ENCODE results near the gene TBC1D22A.

Gene TBC1D22A

DNA sequence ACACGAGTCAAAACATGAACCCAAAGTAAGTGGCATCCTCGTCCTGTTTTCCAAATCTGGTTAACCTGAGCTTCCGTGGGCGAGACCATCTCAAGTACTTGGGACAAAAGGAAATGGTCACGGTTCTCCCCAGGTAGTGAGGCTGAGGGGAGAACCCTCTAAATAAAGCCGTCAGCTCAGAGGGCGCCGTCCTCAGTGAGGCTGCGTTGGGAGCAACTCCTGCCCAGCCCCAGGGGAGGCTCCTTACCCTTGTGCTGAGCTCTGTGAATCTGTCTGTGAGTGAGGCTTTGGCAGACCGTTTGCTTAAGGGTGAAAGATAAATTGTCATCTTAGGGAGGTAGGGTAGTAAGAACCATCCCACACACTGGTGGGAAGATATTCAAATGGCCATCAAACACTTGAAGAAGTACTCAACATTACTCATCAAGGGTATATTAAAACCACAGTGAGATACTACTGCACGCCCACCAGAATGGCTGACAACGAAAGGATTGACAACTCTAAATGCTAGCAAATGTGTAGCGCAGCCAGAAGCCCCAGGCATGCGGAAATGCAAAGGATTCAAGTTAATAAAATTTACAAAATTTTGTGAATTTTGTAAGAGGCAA, 321.0 kb downstream of the TBC1D22A start:
- DNase-seq (ENCODE audit: insufficient read length, low spot score) (no peak), FAIRE-seq (no peak)

DNA sequence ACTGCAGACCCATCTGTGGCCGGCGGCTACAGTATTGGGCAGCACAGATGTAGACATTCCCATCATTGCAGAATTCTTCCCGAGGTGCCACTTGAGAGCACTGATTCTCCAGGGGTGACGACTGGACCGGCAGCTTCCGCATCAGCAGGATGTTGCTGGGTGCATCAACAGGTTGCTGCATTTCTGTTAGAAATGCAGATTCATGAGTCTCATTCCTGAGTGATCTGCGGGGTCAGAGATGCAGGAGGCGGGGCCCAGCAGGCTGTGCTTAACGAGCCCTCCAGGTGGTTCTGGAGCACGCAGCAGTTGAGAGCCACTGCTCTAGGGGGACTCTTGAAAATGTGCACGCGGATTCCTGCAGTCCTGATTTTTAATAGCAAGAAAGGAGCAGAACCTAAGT, 321.8 kb downstream of the TBC1D22A start:
- FAIRE-seq (no peak), DNase-seq (ENCODE audit: insufficient read length, low spot score) (no peak)

DNA sequence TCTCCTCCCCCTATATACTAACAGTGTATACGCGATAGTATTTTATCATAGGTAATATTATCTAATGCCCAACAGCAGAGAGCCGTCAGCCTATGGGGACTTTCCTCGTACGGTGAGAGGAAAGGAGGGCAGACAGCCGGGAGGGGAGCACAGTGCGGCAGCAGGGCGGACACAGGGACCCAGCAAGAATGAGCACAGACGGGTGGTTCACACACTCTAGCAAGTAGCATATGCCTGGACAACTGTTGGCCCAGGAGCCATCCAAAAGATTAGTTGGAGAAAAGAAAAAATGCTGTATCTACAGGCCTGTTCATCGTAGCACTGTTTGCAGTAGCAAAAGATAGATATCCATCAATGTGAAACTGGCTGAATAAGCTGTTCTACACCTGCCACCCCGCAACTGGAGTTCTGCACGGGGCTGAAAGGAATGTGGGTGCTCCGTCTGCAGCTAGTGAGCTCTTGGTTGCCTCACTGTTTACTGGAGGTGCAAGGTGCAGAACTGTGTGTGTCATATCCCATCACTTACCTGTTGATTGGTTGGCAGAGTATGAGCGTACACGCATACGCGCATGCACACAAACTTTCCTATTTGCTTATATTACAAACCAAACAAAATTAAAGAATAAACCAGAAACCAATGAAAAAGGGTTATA, 324.3 kb downstream of the TBC1D22A start:
- no peak for FAIRE-seq
- DNase-seq (ENCODE audit: insufficient read length, low spot score) = no peak

DNA sequence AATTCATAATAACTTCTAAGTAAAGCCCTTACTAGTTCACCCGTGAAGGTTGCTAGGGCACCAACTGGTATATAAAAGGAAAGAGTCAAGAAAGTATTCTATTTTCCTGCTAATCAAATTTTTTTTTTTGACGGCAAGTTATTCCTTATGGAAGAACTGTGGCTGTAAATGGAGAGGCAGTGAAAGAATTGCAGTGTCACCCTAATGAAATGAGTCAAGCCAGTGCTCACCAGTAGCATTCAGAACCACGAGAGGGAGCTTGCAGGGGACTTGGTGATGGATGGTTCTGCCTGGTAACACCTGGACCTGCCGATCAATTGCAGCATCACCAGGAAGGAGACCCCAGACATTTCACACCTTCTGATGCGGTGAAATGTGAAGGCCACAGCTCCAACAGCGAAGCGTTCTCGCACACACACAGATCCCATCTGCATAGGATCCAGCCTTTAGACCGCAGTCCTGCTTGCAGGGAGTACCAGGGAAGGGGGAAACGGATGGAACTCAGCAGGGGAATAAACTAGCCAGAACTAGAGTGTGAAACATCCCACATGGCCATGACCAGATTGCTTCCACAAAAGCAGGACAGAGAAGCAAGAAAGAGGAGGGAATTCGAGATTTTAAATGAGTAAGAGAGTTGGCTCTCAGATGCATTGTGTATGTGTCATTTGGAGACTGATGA, 326.2 kb downstream of the TBC1D22A start:
- no peak for FAIRE-seq
- no peak for DNase-seq (ENCODE audit: insufficient read length, low spot score)

DNA sequence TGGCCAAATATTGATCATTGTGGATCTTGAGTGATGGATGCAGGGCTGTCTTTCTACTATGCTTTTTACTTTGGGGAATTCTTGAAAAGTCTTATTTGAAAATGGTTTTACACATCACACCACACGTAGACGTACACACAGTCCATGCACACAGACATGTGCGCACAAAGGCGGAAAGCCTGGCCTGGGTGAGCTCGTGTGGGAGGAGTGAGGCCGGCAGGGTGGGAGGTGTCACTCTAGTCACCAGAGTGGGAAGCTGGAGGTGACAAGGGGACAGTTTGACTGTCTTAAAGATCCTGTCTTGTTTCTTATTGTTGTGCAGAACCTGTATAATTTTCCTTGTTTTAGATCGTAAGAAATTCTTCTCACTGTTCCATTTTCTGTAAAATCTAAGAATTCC, 326.9 kb downstream of the TBC1D22A start:
- DNase-seq (ENCODE audit: insufficient read length, low spot score) = no peak
- FAIRE-seq = no peak

DNA sequence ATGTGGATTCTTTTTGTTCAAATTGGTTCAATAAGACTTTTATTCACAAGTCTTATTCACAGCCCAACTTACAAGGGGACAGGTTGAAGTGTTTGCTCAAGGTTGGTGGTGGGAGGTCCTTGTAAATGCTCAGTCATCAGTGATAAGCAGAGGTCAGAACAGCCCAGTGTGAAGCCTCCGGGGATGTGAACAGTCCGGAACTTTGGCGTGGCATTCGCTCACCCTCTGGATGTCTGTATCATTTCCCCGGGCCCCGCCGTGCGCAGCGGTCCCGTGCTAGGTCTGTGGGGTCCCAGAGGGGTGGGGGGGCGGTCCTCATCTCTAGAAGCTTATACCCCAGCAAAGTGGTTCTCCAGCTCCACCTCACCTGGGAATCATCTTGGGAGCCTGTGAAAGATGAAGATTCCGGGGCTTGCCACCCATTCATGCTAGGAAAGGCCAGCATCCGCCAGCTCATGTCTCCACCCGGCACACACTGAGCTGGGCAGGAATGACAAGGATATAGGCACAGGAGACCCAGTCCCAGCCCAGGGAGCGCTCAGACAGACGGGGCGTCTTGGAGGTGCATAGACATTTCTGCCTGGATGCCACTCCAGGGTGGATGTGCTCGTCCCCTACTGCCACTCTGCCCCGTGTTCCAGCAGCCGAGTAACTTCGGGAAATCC, 327.5 kb downstream of the TBC1D22A start:
- DNase-seq (ENCODE audit: insufficient read length, low spot score) (no peak), FAIRE-seq (no peak)

DNA sequence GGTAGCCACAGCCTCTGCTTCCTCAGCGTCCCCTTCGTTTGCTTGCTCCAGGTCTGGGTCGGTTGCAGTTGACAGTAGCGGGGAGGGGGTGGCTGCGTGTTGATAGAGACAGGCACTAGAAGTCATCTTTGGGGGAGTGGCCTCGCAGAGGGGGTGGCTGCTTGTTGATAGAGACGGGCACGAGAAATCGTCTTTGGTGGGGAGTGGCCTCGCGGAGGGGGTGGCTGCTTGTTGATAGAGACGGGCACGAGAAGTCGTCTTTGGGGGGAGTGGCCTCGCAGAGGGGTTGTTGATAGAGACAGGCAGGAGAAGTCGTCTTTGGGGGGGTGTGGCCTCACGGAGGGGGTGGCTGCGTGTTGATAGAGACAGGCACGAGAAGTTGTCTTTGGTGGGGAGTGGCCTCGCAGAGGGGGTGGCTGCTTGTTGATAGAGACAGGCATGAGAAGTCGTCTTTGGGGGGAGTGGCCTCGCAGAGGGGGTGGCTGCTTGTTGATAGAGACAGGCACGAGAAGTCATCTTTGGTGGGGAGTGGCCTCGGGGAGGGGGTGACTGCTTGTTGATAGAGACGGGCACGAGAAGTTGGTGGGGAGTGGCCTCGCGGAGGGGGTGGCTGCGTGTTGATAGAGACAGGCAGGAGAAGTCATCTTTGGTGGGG, 328.3 kb downstream of the TBC1D22A start:
- FAIRE-seq (no peak), DNase-seq (ENCODE audit: insufficient read length, low spot score) (no peak)

DNA sequence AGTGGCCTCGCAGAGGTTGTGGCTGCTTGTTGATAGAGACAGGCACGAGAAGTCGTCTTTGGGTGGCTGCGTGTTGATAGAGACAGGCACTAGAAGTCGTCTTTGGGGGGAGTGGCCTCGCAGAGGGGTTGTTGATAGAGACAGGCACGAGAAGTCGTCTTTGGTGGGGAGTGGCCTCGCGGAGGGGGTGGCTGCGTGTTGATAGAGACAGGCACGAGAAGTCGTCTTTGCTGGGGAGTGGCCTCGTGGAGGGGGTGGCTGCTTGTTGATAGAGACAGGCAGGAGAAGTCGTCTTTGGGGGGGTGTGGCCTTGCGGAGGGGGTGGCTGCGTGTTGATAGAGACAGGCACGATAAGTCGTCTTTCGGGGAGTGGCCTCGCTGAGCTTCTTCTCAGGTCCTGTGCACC, 328.8 kb downstream of the TBC1D22A start:
- DNase-seq (ENCODE audit: insufficient read length, low spot score) = no peak
- FAIRE-seq = no peak

DNA sequence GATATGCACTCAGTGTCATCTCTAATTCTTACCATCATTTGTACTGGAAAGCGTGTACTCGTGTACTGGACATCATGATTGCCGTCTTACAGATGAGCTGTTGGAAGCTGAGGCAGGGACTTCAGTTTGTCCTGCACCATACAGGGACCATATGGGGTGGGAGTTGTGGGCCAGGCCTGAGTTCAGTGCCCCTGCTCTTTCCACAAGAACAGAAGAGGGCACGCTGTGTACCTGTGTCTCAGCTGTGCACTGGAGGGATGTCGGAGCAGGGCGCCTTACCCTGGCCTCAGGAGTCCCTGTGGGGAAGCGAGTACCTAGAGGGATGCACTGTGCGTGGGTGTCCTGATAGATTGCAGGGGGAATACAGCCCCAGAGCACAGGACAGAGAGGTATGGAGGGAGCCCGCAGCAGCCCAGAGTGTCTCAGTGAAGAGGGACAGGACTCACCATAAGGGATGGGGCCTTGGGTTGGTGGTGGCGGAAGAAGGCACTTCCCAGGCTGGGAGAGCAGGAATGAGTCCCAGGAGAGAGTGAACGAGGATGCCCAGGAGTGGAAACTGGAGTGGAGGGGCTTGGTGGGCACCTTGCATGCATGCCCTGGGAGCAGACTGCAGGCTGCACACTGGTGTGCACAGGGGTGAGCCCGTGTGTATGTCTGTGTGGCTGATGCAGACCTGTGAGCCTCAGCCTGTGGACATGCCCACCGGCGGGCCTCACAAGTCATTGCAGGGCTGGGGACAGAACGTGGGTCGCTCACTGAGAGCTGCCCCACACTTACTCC, 329.7 kb downstream of the TBC1D22A start:
- FAIRE-seq = no peak
- DNase-seq (ENCODE audit: insufficient read length, low spot score) = no peak

DNA sequence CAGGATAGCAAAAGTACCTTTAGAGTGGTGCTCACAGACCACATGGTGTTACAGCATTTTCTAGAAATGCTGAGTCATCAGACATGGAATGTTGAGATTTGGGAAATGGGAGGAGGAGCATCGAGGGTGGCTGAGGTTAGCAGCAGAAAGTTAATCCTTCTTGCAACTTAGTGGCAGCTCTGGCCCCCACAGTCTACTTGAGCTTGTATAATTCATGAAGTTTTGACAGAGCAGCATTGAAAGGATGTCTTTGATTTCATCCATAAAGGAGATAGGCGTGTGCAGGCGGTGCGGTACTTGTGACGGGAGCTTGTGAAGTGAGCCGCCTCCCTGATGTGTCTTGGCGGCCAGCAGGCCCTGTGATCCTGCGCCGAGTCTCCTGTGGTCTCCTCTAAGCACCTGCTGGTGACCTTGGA, 330.5 kb downstream of the TBC1D22A start:
- DNase-seq (ENCODE audit: insufficient read length, low spot score) (no peak), FAIRE-seq (no peak)

DNA sequence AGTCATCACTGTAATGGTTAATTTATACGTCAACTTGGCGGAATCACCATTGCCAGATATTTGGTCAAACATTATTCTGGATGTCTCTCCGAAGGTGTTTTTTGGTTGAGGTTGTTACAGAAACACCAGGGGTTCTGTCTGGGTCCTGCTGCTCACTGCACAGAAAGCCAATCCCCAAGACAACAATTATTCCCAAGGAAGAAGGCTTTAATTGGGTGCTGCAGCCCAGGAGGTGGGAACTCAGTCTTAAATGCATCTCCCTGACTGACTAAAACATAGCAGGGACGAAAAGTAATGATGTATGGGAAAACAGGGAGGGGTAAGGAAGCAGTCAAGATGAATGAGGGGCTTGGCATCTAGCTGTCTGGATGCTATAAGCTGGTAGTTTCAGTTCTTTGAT, 331.3 kb downstream of the TBC1D22A start:
- DNase-seq (ENCODE audit: insufficient read length, low spot score) (no peak), FAIRE-seq (no peak)

DNA sequence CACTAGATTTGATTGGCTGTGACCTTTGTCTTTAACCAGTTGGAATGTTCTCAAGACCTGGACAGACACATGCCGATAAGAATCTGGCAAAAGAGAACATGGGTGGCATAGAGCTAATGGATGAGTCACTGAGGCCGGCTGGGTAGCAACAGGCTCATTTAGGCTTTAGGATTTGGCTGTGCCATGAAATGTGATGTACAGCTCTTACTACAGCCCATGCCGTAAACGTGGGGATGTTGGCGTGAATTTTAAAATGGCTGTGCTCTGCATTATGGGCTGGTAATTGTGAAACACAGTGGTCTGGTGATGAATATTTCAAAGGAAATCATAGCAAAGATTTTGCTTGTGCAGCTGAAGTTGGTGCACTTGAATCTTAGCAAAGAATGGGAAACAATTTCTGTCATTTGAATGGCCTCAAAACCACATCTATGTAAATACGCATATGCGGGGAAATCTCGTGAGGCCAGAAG, 332.4 kb downstream of the TBC1D22A start:
- no peak for FAIRE-seq

DNA sequence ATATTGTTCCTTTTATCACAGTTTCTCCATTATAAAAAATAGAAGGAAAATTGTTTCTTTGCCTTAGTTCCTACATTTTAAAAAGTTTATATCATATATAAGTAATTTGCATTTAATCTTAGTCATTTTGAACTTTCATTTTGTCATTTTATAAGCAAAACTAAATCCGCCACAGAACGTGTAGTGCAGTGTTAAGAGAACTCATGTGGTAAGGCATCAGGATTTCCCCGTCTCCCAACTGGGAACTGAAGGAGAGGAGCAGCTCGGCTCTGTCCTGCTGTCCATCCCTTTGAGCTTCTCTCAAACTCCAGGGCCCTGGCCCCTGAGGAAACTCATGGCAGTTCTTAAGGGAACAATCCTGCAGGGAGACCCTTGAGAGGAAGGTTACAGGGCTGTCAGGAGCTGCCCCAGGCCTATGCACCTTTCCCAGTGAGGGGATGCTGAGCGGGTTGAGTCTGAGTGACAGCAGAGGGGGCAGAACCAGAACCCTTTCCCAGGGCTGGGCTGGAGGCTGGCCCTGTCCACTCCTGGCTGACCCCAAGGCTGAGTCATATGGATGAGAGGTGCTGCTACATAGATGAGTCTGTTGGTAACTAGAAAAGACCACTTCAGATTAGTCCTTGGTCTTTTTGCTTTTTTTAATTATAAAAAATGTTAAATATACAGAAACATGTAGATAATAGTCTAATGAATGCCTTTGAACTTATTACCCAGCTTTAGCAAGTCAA, 333.1 kb downstream of the TBC1D22A start:
- DNase-seq (ENCODE audit: insufficient read length, low spot score) = no peak

More for the DNA sequence above, 332.4 kb downstream of the TBC1D22A start:
- DNase-seq (ENCODE audit: insufficient read length, low spot score) = no peak

DNA sequence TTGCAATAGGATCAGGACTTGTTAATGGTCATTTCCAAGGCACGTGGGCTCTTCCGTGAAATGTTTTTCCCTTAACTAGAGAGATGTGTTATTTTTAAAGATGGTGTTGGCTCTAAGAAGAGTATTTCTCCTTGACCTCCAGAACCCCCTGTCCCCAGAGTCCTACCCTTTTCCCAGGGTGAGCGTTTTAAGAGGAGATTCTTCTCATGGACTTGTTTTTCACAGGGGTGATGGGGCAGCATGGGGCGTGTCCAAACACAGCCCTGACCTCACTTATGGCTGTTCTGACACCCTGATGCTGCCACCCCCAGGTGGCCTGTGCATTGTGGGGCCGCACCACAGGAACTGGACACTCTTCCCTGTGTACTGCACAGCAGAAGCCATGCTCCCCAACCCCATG, 335.7 kb downstream of the TBC1D22A start:
- FAIRE-seq = no peak

More for the DNA sequence above, 333.1 kb downstream of the TBC1D22A start:
- FAIRE-seq = no peak

DNA sequence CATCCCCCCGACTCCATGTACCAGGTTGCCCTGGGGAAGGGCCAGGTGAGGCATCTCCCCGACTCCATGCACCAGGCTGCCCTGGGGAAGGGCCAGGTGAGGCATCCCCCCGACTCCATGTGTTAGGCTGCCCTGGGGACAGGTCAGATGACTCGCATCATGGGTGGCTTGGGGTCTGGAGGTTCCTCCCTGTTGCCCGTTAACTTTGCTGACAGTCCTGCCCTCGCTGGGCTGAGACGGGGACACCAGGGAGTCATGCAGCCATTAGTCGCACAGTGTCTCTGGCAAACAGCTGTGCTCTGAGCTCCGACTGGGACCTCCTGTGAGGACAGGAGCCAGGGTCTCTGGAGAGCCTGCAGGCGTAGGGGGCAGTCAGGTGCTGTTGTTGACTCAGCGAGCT, 336.1 kb downstream of the TBC1D22A start:
- no peak for DNase-seq (ENCODE audit: insufficient read length, low spot score)
- no peak for FAIRE-seq

More for the DNA sequence above, 335.7 kb downstream of the TBC1D22A start:
- no peak for DNase-seq (ENCODE audit: insufficient read length, low spot score)

DNA sequence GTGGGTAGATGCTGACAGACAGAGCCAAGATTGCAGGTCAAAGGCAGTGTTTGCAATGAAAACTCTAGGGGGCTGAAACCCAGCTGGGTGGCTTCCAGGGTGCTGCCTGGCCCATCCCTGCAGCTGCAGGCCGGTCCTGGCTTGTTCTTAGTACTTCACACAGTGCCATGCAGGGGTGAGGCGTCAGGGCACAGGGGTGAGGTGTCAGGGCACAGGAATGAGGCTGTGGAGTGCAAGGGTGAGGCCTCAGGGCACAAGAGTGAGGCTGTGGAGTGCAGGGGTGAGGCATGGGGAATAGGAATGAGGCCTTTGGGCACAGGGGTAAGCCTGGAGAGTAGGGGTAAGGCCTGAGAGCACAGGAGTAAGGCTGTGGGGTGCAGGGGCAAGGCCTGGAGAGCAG, 337.6 kb downstream of the TBC1D22A start:
- DNase-seq (ENCODE audit: insufficient read length, low spot score) (no peak), FAIRE-seq (no peak)

DNA sequence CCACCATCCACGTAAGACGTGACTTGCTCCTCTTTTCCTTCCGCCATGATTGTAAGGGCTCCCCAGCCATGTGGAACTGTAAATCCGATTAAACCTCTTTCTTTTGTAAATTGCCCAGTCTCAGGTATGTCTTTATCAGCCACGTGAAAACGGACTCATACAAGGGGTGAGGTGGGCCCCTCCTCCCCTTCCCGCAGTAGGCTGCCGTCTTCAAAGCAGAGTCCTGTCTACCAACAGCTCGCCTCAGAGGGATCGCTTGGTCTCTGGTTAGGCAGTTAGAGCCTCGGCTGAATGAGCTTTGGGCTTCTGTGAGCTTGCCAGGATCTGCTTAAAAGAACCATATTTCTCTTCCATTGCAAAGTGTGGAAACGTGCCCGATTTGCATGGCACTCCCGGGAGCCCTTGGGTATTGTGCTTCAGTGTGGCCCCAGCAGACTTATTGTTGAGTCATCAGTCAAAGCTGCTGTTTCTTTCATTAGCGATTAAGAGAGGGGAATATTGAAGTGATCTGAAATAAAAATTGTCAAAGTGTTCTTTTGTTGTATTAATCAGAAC, 338.3 kb downstream of the TBC1D22A start:
- no peak for FAIRE-seq

DNA sequence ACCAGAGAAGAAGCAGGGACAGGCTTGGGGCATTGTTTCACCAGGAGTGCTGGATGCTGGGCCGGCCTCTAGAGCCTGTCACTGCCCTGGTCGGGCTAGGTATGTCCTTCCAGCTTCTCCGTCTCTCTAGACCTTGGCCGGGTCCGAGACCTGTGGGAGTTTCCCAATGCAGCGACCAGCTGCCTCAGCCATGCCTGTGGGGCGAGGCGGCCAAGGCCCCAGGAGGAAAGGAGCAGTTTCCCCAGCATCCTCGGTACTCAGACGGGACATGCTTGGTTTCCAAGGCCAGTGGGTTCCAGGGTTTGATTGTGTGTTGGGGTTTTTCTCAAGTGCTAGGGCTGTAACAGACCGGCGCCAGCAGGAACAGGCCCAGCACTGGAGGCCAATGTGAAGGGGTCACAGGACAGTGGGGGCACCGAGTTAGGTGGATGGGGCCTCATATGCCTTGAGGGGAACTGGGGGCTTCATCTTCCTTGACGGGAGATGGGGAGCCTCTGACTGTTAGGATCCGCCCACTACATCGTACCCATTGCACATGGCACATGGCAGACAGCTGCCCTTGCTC, 339.0 kb downstream of the TBC1D22A start:
- no peak for DNase-seq (ENCODE audit: insufficient read length, low spot score)
- FAIRE-seq = no peak

More for the DNA sequence above, 338.3 kb downstream of the TBC1D22A start:
- no peak for DNase-seq (ENCODE audit: insufficient read length, low spot score)

DNA sequence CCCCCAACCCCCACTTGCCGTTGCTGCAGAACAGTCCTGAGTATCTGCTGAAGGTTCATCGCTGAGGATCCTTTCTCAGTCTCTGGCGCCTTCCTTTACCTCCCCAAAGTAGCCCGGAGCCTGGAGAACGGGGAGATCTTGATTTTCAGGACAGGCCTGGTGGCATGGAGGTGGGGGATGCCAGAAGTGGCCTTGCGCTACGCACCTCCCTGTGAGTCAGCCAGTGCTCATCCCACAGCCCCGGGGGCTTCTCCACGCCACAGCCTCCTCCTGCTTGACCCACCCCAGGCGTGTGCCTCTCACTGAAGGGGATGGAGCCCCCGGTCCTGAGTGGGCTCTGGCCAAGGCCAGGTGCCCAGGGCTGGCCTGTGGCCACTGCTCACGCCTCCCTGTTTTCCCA, 339.6 kb downstream of the TBC1D22A start:
- no peak for FAIRE-seq

More for the DNA sequence above, 339.6 kb downstream of the TBC1D22A start:
- no peak for DNase-seq (ENCODE audit: insufficient read length, low spot score)
